Adrenal gland (tissue), 5 donors: ENCODE measurements around the gene SLC25A11.

Experiments used
- POLR2A ChIP-seq, 2 donors: fragments of 450-650 bp; IDR thresholded peaks; one replicate each; pipeline ENCODE4 v1.6.1; 2017; ENCODE audit warnings: antibody characterized with exemption in 2 of 2, mild to moderate bottlenecking in 2 of 2, moderate library complexity in 1 of 2
- TF ChIP-seq, protein P1 (sequence below), 6 experiments: fragments of 450-650 bp in 4 of 6; fragments of 200-600 bp in 2 of 6; sonication (generic) in 1 of 6; IDR thresholded peaks; 1 replicate in 5 of 6; 2 replicates in 1 of 6; pipeline versions ENCODE4 v1.5.1 to v1.8.0; 2016 to 2021; ENCODE audit warnings: antibody characterized with exemption in 6 of 6, mild to moderate bottlenecking in 2 of 6, moderate library complexity in 1 of 6
- donor health status: DM: no; HTN: no; CAD: no.

DNA sequence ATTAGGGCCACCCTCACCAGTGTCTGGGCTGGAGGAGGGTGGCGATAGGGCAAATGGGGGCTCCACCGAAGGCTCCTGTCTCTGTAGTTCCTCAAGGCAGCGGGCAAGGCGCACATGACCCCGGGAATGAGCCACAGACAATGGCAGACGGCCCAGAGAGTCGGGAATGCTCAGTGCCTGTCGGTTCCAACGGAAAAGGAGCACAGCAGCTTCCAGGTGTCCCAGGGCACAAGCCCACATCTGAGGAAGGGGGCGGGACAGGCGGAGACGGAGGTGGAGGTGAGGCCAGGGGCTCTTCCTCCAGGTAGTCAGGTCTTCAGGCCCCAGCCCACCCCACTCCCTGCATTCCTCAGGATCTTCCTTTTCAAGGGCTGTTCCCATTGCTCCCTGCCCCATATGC is 32.9 kb upstream of the SLC25A11 start:
- TF ChIP-seq POLR2A (IDR thresholded peaks at IDR 0.05): no peak
- TF ChIP-seq, protein P1, sequence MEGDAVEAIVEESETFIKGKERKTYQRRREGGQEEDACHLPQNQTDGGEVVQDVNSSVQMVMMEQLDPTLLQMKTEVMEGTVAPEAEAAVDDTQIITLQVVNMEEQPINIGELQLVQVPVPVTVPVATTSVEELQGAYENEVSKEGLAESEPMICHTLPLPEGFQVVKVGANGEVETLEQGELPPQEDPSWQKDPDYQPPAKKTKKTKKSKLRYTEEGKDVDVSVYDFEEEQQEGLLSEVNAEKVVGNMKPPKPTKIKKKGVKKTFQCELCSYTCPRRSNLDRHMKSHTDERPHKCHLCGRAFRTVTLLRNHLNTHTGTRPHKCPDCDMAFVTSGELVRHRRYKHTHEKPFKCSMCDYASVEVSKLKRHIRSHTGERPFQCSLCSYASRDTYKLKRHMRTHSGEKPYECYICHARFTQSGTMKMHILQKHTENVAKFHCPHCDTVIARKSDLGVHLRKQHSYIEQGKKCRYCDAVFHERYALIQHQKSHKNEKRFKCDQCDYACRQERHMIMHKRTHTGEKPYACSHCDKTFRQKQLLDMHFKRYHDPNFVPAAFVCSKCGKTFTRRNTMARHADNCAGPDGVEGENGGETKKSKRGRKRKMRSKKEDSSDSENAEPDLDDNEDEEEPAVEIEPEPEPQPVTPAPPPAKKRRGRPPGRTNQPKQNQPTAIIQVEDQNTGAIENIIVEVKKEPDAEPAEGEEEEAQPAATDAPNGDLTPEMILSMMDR (IDR thresholded peaks at IDR 0.05): no peak
